Endothelial cell of coronary artery (primary cell): ENCODE data around the gene ZNF148. TPM values are rescaled to one million over a fixed set of nuclear protein-coding genes. Genes with fewer than 3 reads are reported as not detected.

ENCODE experiments used
- total RNA-seq: library from RNA; depleted of rRNA; stranded (reverse); fragments of >200 nt; gene quantifications from 2 replicates; pipeline ENCODE4 v1.2.3, GENCODE V29; 2014

The ZNF148 gene, protein sequence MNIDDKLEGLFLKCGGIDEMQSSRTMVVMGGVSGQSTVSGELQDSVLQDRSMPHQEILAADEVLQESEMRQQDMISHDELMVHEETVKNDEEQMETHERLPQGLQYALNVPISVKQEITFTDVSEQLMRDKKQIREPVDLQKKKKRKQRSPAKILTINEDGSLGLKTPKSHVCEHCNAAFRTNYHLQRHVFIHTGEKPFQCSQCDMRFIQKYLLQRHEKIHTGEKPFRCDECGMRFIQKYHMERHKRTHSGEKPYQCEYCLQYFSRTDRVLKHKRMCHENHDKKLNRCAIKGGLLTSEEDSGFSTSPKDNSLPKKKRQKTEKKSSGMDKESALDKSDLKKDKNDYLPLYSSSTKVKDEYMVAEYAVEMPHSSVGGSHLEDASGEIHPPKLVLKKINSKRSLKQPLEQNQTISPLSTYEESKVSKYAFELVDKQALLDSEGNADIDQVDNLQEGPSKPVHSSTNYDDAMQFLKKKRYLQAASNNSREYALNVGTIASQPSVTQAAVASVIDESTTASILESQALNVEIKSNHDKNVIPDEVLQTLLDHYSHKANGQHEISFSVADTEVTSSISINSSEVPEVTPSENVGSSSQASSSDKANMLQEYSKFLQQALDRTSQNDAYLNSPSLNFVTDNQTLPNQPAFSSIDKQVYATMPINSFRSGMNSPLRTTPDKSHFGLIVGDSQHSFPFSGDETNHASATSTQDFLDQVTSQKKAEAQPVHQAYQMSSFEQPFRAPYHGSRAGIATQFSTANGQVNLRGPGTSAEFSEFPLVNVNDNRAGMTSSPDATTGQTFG
- total RNA-seq, result 22.9 and 25.4 TPM in 2 replicates

DNA sequence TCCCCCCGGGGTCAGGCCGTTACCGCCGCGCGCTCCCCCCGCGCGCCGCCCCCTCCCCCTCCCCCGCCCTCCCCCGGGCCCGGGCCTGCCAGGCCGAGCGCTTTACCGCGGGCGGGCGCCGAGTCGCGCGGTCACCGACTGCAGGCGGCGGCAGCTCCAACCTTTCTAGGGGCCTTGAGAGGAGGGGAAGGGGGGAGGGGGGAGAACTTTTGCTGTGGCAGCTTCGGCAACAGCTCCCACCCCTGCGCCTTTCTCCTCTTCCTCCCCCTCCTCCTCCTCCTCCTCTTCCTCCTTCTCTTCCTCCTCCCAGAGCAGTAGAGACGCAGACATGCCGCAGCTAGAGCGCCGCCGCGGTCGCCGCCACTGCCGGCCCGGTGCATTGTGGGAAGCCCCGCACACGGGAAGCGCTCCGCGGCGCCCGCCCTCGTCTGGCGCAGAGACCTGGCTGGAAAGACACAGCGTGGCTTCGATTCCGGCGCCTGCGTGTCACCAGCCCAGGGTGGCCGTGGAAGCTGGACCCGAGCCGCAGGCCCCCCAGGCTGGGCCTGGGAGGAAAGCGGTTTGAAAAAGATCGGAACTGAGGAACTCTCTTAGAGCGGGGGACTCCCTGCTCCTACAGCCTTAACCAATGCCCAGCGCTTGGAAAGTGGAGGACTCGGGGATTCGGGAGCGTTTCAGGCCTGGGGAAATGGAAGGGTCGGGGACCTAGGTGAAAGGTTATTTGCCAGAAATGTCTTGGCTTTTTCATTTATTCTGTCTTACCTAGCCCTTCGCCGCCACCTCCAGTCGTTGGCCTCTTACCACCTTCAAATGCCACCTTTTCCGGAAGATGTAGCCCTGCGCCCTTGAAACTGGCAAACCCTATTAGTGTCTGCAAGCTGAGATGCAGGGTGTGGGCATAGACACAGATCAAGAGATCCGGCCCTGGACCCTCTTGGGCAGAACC is at the start of gene ZNF148:
Gene ZNF148, minus strand, starts transcription at position 330 of the 946 bp plus-strand sequence. CDS start 61,685 bp downstream, outside the sequence.

DNA sequence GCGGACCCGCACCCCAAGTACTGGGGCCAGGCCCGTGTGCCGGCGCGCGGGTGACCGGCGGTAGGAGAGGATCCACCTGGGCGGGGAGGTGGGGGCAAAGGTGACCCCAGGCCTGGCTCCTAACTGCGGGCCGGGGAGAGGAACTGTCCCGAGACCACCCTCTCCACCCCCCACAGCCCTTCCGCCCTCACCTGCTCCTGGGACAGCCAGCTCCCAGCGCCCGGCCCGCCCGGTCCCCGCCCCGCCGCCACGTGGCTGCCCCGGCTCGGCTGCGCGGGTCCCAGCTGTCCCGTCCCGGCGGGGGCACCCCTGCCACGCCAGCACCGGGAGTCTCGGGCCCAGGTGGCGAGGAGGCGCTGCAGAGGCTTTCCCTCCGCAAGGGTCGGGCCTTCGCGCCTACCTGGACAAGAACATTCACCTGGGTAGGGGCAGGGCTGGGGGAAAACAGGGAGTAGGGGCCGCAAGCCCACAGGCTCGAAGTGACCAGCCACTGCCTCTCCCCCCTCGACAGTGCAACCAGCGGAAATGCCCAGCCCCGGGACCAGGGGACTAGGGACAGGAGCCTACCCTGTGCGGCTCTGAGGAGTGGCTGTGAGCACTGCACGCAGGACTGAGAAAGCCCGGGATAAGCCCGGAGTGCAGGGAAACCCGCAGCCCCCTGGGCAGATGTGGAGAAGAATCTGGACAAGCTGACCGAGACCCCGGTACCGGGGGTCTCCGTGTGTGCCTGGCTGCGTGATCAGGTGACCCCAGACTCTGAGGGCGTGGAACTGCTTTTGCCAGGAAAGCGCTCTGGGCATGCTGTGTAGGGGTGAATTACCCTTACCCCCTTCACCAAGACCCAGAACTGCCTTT is 162.4 kb downstream of the ZNF148 start, which contains the start of gene SLC12A8:
Gene SLC12A8, minus strand, starts transcription at position 240 of the 855 bp plus-strand sequence. CDS start 1,399 bp downstream, outside the sequence.

Other genes starting within 250 kb of the ZNF148 start
- gene SLC12A8, start 162.6 kb downstream of the ZNF148 start, total RNA-seq, result 0.09 and 2.7 TPM in 2 replicates
- 37.4 and 45.4 TPM in 2 replicates for gene SNX4, start 144.9 kb upstream of the ZNF148 start, total RNA-seq
- 10.4 and 11.4 TPM in 2 replicates for gene OSBPL11, start 220.2 kb upstream of the ZNF148 start, total RNA-seq